C4-2B (cell line): Measurements from ENCODE around the gene SASS6.

ENCODE experiments used
- CTCF ChIP-seq: fragments of 450-650 bp; conservative IDR thresholded peaks from 2 replicates; pipeline ENCODE4 v1.5.1; 2017; ENCODE audit warnings: mild to moderate bottlenecking
- ZFX ChIP-seq: fragments of 450-650 bp; IDR thresholded peaks from 2 replicates; pipeline ENCODE4 v1.6.1; 2017

GRCh38 chr1:100080331-100080730, 52.4 kb downstream of the SASS6 start:
- TF ChIP-seq CTCF (no peak), ZFX (no peak)
